Femur (tissue), 1 donor: ENCODE data around the gene RNF123.
A peak's percentile ranks its signal among the peaks of the same experiment; 100 is the strongest.

ENCODE experiments used
- DNase-seq: peaks from one replicate; pipeline ENCODE4 v3.0.0-alpha.2; 2017

Gene RNF123

GRCh38 chr3:49705390-49705960 is 16.1 kb downstream of the RNF123 start:
- DNase-seq = no peak

- DNase-seq = no peak
Measured at GRCh38 chr3:49706456-49707112, 17.2 kb downstream of the RNF123 start.

DNA sequence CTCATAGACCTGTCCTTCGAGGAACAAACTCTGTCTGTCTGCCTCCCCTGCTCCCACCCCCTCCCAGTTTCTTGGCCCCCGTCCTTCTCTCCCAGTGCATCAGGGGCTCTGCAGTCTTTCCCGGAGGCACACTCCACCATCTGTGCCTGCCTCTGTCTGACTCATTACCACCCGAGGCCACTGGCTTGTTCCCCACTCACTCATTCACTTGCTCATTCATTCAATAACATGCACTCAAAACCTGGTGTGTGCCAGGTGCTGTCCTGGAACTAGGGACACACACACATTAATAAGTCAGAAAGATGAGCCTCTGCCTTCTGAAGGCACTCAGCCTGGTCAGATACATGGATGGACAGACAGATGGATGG is 17.7 kb downstream of the RNF123 start:
- no peak for DNase-seq

DNA sequence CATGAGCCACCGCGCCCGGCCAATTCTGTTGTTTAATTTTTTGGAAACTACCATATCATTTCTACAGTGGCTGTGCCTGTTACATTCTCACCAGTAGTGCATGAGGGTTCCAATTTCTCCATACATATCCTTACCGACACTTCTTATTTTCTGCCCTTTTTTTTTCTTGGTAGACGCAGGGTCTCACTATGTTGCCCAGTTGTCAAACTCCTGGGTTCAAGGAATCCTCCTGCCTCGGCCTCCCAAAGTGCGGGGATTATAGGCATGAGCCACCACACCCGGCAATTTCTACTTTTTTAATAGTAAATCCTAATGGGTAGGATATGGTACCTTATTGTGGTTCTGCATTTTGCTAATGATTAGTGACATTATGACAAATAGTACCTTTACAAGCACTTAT is 20.5 kb downstream of the RNF123 start:
- no peak for DNase-seq

DNA sequence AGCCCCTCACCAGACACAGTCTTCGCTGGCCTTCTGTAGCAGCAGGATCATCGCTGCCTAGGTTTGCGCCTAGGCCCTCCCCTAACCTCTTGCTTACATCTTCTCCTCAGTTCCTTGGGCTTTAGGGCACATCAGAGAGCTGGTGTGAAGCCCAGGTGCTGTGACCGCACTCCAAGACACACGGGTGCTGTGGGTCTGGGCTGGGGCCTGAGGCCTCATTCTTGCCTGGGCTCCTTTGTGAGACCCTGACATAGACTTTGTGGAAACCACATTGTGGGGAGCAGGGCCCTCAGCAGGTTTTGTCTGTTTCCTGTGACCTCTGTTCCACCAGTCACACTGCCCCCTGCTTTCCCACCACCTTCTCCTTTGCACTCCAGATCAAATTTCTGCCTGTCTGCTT is 22.1 kb downstream of the RNF123 start:
- no peak for DNase-seq

DNA sequence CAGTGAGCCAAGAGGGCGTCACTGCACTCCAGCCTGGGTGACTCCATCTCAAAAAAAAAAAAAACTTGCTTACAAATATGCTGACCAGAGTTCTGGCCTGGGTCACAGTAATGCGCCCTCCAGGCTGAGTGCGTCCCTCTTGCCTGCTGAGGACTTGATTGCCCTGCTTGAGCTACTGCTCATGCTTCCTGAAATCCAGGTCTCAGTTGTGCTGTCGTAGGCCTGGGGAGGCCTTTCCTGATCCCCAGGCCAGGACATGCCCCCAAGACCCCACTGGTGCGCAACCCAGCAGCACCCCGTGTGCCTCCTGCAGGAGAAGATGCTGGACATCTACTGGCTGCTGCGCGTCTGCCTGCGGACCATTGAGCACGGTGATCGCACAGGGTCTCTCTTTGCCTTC is 22.8 kb downstream of the RNF123 start:
- no peak for DNase-seq

DNA sequence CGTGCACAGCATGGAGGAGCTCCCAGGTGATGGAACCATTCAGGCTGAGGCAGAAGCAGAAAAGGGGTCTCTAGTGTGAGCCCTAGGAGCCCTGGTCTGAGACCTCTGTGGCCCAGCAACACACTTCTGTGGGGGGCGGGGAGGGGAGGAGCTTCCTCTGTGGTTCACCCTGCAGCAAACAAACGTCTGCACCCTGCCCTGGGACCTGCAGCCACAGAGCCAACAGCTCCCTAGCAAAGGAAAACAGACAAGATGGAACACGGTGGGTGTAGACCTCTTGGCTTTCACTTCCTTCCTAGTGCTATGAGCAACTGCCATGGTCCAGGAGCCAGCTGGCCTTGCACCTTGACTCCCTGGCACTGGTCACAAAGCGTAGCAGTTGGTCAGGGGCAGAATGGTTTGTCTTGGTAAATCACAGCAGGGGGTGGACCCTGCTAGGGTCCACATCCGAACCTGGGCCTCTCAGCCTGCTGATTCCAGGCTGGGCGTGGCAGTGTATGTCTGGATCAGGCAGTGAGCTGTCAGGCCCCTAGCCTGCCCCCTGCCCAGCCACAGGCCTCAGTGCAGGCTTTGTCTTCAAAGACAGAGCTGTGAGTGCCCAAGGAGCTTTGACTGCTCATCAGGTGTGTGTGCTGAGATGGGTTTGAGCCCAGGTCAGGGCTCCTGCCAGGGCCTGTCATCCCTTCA is 23.4 kb downstream of the RNF123 start:
- DNase-seq = peak; percentile 15

DNA sequence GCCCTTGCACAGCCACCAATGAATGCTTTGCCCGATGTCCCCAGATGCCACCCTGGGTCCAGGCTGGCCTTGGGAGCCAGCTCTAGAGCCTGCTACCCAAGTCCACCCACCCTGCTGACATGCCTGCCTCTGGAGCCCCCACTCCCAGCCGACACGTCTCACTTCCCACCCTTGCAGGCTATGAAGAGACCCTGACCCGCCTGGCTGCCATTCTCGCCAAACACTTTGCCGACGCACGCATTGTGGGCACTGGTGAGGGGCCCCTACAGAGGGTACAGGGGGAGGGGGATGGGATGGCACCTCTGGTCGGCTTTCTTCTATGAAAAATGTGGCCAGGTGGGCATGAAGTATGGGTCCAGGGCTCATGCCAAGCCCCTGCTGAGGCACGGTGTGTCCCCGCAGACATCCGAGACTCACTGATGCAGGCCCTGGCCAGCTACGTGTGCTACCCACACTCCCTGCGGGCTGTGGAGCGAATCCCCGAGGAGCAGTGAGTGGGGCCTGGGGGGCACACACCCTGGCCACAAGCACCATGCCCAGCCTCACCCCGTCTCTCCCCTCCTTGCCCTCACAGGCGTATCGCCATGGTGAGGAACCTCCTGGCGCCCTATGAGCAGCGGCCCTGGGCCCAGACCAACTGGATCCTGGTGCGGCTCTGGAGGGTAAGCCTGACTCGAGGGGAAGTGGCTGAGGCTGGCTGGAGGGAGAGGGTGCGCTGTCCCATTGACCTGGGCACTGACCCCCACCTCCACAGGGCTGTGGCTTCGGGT is 24.2 kb downstream of the RNF123 start:
- peak; percentile 20 for DNase-seq

DNA sequence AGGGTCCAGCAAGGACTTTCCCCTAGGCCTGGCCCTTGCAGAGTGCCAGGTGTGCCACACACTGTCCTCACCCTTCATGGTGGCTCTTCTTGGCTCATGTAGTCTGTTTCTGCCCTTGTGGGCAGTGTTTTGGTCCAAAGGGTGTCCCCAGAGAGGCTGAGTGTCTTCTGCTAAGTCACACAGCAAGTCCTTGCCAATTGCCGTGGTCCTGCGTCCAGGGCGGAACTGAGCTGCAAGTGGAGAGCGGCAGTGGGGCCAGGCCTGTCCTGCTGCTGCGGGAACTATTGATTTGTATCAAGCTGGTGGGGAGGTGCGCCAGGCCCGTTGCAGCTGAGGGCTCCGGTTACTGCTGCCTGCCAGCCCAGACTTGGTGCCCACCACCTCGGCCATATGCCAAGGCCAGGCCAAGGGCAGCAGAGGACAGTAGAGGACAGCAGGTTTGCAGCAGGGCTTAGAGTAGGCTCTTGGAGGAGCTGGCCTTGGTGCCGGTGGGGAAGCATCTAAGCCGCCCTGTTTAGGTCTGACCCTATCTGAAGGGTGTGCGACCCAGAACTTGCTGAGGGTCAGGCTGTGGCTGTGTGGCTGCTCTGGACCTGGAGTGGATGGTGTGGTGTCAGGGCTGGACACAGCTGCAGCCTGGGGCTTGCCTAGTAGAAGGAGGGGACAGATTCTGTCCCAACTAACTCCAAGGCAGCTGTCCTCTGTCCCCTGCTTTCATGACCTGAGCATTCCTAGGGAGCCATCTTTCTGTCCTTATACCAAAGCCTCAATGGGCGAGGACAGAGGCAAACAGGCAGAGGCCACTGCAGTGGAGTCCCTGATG is 25.6 kb downstream of the RNF123 start:
- DNase-seq = peak; percentile 29

- peak; percentile 36 for DNase-seq
Measured at GRCh38 chr3:49715611-49716121, 26.3 kb downstream of the RNF123 start.

DNA sequence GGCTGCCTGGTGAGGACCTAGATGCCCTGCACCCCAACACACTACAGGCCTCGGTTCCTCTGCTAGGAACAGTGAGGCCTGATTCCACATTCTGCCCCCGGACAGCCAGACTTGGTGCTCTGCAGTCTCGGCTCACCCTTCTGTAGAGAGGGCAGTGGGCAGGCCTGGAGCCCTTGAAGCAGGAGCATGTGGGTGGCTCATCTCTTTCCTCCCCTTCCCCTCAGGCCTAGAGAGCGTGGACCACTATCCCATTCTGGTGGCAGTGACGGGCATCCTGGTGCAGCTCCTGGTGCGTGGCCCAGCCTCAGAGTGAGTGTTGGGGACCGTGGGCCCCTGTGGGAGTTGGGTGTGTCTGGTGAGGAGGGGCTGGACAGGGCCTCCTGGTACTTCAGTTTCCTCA is 26.8 kb downstream of the RNF123 start:
- peak; percentile 16 for DNase-seq

DNA sequence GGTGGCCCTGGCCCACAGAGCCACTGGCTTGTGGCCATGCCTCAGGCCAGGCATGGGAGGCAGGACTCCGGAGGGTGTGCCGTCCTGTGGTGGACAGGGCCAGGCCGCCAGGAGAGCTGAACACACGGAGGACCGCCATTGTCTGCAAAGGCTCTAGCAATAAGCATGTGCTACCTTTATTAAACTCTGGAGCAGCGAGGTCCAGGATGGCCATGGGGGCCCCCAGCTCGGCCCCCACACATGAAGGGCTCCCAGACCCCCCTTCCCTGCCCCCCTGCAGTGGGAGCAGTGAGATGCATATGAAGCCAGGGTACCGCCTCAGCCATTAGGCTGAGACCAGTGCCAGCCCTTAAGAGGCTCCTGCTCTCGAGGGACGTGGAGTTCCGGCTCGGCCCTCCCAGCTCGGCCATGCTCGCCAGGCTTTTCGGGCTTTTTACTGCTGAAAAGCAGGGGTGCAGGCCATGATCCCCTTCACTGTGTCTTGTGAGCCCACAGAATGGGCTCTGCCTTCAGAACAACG is 27.4 kb downstream of the RNF123 start:
- DNase-seq = peak; percentile 35

GRCh38 chr3:49717211-49717958 is 28.0 kb downstream of the RNF123 start:
- peak; percentile 26 for DNase-seq

DNA sequence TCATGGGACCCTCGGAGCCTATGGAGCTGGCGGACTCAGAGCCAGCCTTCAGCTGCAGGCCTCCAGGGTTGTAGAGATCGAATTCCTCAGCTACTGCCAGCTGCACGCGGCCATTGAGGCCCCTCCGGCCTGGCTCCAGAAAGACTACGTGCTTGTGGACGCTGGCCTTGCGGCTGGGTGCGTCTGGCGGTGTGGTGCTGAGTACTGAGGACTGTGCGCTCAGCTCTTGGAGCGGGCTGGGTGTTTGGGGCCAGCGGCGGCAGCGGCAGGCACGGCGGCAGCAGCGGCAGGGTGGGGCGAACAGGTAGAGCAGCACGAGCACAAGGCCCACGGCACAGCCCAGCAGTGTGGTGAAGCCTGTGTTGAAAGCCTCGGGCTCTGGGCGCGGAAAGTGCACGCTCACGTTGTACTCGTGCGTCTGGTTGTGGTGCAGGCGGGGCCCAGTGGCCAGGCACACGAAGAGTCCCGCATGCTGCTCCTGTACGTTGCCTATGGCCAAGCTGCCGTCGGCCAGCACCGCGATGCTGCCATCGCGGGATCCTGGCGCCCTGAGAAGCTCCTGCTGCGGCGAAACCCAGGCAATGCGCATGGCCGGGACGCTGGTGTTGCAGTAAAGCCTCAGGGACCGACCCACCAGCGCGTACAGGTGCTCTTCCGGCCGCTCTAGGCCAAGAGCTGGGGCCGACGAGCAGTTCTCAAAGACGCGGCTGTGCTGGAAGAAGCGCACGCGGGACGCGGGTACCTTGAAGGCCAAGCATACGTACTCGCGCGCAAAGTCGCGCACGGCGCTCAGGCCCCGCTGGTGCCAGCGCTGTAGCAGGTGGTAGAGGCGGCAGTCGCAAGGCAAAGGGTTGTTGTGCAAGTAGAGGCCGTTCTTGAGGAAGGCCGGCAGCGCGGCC is 28.9 kb downstream of the RNF123 start:
- peak; percentile 55 for DNase-seq

DNA sequence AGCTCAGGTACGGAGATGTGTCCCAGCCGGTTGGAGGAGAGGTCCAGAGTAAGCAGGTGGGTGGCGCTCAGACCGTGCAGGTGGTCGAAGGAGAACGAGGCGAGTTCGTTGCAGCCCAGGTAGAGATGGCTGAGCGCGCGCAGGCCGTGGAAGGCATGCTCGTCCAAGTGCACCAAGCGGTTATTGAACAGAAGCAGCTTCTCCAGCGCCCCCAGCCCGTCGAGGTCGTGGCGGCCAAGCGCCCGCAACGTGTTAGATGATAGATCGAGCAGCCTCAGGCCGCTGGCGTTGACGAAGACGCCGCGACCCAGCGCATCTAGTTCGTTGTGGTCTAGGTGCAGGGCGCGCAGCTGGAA is 29.5 kb downstream of the RNF123 start:
- no peak for DNase-seq

DNA sequence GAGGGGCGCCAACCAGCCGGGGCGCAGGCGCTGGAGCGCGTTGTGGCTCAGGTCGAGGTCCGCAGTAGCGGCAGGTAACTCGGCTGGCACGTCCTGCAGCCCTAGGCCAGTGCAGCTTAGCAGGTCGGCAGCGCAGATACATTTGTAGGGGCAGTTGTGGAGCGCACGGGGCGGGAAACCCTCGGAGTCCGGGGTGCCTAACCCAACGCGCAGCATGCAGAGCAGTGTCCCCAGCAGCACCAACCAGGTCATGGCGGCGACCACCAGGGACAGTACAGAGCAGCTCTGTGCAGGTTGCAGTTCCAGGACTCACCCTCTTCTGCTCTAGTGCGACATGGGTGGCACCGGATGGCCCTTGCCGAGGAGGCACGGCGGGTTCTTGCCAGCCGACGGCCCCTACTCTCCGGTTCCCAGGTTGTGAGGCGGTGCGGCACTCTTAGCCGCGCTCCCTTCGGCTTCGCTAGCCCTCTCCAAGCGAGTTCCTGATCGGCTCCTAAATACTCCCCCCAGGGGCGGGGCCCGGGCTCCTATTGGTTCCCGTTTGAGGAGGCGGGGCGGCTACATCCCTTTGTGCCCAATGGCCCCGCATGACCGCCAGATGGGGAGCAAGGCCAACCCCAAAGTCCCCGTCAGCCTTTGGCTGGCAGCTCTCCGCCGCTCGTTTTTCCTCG is 30.0 kb downstream of the RNF123 start, which contains the start of gene AMIGO3:
Gene AMIGO3, minus strand, starts transcription at position 471 of the 671 bp plus-strand sequence. Its CDS starts 219 bp downstream, at position 252.
- DNase-seq = peak; percentile 95

- peak; percentile 20 for DNase-seq
Measured at GRCh38 chr3:49720855-49721595, 31.7 kb downstream of the RNF123 start.

DNA sequence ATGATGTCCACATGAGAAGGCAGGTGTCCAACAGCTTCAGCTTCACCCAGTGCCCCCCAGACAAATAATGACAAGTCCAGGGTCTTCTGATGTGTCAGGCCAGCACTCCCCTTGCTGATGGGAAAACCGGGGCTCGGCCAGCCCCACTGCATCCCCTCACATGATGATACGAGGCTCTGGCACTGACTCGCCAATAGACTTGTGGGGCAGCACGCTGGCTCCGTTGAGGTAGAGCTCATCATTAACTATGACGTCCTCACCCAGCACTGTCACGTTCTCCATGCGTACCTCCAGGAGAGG is 32.2 kb downstream of the RNF123 start:
- peak; percentile 22 for DNase-seq
